Measurements from ENCODE around the gene PSMA5. TPM values are rescaled to one million over a fixed set of nuclear protein-coding genes. Genes with fewer than 3 reads are reported as not detected.

PSMA5 gene
- total and polyA plus RNA-seq, 2 of the 13 experiments (the other 11 are each of a cell fraction or from before 2014, with no cell fraction given) = 140 to 169 TPM

DNA sequence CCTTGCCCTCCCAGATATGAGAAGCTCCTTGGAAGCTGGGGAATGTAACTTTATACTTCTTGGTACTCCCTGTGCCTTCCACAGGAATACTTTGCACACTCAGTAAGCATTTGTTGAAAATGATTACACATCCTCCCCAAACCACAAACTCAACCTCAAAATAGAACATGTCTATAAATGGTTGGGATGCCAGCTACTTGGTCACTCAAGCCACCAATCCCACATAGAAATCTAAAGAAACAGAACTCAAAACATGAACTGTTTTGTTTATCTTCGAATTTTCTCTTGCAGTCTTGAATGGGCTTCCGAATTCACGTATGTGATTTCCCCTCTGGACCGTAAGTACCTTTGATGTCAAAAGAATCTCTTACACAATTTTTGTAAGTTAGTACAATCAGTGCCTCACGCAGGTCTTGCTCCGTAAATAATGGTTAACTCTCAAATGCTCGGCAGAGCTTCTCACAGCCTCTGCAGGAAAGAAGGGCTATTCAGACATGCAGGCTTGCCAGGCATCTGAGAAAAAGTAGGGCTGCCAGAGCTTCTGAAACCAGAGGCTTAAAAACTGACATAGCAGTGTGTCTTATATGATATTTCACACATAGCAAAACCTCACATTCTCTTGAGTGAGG lies 55.4 kb downstream of the PSMA5 start (continued):
- TF ChIP-seq, protein P1, sequence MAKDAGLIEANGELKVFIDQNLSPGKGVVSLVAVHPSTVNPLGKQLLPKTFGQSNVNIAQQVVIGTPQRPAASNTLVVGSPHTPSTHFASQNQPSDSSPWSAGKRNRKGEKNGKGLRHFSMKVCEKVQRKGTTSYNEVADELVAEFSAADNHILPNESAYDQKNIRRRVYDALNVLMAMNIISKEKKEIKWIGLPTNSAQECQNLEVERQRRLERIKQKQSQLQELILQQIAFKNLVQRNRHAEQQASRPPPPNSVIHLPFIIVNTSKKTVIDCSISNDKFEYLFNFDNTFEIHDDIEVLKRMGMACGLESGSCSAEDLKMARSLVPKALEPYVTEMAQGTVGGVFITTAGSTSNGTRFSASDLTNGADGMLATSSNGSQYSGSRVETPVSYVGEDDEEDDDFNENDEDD (CRISPR knock-in tag; IDR thresholded peaks at IDR 0.05; ENCODE audit: borderline replicate concordance) = no peak
- TF ChIP-seq RFXAP (CRISPR knock-in tag; IDR thresholded peaks at IDR 0.05; ENCODE audit: borderline replicate concordance) (no peak), SNAPC2 (CRISPR knock-in tag; IDR thresholded peaks at IDR 0.05) (no peak), KLF16 (CRISPR knock-in tag; IDR thresholded peaks at IDR 0.05) (no peak), GFI1 (CRISPR knock-in tag; IDR thresholded peaks at IDR 0.05; ENCODE audit: borderline replicate concordance) (peak; percentile 94), ZNF720 (CRISPR knock-in tag; IDR thresholded peaks at IDR 0.05) (no peak), PRPF4 (IDR thresholded peaks at IDR 0.05; ENCODE audit: low read depth, low read length, poor library complexity, severe bottlenecking) (no peak), KMT2A (CRISPR knock-in tag; IDR thresholded peaks at IDR 0.05) (peak; percentile 69; the same call in 1 of the 2 replicates), ZNF652 (CRISPR knock-in tag; IDR thresholded peaks at IDR 0.05; ENCODE audit: borderline replicate concordance, low read depth) (peak; percentile 97), ZNF136 (CRISPR knock-in tag; IDR thresholded peaks at IDR 0.05; ENCODE audit: low read depth) (0 out of 2 replicates have a peak, but pooled peaks have one; percentile 34), ZNF709 (CRISPR knock-in tag; IDR thresholded peaks at IDR 0.05) (no peak), NFIC (IDR thresholded peaks at IDR 0.05; ENCODE audit: low read length) (0 out of 2 replicates have a peak, but pooled peaks have one; percentile 33), ZSCAN21 (CRISPR knock-in tag; IDR thresholded peaks at IDR 0.05; ENCODE audit: borderline replicate concordance) (no peak), ZNF781 (CRISPR knock-in tag; IDR thresholded peaks at IDR 0.05; ENCODE audit: borderline replicate concordance, not compliant biosample characterization) (no peak)
- TF ChIP-seq, protein P2, sequence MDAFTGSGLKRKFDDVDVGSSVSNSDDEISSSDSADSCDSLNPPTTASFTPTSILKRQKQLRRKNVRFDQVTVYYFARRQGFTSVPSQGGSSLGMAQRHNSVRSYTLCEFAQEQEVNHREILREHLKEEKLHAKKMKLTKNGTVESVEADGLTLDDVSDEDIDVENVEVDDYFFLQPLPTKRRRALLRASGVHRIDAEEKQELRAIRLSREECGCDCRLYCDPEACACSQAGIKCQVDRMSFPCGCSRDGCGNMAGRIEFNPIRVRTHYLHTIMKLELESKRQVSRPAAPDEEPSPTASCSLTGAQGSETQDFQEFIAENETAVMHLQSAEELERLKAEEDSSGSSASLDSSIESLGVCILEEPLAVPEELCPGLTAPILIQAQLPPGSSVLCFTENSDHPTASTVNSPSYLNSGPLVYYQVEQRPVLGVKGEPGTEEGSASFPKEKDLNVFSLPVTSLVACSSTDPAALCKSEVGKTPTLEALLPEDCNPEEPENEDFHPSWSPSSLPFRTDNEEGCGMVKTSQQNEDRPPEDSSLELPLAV (CRISPR knock-in tag; conservative IDR thresholded peaks at IDR 0.05; ENCODE audit: low read depth) = no peak
- TF ChIP-seq, protein P3, sequence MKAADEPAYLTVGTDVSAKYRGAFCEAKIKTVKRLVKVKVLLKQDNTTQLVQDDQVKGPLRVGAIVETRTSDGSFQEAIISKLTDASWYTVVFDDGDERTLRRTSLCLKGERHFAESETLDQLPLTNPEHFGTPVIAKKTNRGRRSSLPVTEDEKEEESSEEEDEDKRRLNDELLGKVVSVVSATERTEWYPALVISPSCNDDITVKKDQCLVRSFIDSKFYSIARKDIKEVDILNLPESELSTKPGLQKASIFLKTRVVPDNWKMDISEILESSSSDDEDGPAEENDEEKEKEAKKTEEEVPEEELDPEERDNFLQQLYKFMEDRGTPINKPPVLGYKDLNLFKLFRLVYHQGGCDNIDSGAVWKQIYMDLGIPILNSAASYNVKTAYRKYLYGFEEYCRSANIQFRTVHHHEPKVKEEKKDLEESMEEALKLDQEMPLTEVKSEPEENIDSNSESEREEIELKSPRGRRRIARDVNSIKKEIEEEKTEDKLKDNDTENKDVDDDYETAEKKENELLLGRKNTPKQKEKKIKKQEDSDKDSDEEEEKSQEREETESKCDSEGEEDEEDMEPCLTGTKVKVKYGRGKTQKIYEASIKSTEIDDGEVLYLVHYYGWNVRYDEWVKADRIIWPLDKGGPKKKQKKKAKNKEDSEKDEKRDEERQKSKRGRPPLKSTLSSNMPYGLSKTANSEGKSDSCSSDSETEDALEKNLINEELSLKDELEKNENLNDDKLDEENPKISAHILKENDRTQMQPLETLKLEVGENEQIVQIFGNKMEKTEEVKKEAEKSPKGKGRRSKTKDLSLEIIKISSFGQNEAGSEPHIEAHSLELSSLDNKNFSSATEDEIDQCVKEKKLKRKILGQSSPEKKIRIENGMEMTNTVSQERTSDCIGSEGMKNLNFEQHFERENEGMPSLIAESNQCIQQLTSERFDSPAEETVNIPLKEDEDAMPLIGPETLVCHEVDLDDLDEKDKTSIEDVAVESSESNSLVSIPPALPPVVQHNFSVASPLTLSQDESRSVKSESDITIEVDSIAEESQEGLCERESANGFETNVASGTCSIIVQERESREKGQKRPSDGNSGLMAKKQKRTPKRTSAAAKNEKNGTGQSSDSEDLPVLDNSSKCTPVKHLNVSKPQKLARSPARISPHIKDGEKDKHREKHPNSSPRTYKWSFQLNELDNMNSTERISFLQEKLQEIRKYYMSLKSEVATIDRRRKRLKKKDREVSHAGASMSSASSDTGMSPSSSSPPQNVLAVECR (CRISPR knock-in tag; IDR thresholded peaks at IDR 0.05; ENCODE audit: borderline replicate concordance) = peak; percentile 14; the same call in 1 of the 2 replicates
- TF ChIP-seq, protein P4, sequence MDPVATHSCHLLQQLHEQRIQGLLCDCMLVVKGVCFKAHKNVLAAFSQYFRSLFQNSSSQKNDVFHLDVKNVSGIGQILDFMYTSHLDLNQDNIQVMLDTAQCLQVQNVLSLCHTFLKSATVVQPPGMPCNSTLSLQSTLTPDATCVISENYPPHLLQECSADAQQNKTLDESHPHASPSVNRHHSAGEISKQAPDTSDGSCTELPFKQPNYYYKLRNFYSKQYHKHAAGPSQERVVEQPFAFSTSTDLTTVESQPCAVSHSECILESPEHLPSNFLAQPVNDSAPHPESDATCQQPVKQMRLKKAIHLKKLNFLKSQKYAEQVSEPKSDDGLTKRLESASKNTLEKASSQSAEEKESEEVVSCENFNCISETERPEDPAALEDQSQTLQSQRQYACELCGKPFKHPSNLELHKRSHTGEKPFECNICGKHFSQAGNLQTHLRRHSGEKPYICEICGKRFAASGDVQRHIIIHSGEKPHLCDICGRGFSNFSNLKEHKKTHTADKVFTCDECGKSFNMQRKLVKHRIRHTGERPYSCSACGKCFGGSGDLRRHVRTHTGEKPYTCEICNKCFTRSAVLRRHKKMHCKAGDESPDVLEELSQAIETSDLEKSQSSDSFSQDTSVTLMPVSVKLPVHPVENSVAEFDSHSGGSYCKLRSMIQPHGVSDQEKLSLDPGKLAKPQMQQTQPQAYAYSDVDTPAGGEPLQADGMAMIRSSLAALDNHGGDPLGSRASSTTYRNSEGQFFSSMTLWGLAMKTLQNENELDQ (CRISPR knock-in tag; IDR thresholded peaks at IDR 0.05; ENCODE audit: borderline replicate concordance) = no peak
